KMS-11 (cell line): ENCODE data around the gene GALNTL6.

Source experiments
- H2AFZ ChIP-seq: fragments of 200-600 bp; sonication (generic); 2 replicates; pipeline ENCODE4 v1.6.1; 2016; ENCODE audit warnings: antibody characterized with exemption, mixed run types, low read depth
- H3K27ac ChIP-seq: fragments of 200-600 bp; sonication (generic); 2 replicates; pipeline ENCODE4 v1.6.1; 2016; ENCODE audit warnings: mild to moderate bottlenecking, mixed run types
- H3K27me3 ChIP-seq: fragments of 200-600 bp; sonication (generic); 2 replicates; pipeline ENCODE4 v1.6.1; 2017; ENCODE audit warnings: mild to moderate bottlenecking, low read depth, mixed run types, moderate library complexity; ENCODE audit not compliant: insufficient read depth
- H3K36me3 ChIP-seq: fragments of 200-600 bp; sonication (generic); 2 replicates; pipeline ENCODE4 v1.6.1; 2017; ENCODE audit warnings: mild to moderate bottlenecking, mixed run types; ENCODE audit not compliant: insufficient read depth
- H3K4me1 ChIP-seq: fragments of 200-600 bp; sonication (generic); 2 replicates; pipeline ENCODE4 v1.6.1; 2016; ENCODE audit warnings: mild to moderate bottlenecking, low read depth, mixed run types; ENCODE audit not compliant: poor library complexity, severe bottlenecking
- H3K4me2 ChIP-seq: fragments of 200-600 bp; sonication (generic); 2 replicates; pipeline ENCODE4 v1.7.0; 2016; ENCODE audit warnings: mild to moderate bottlenecking, mixed run types
- H3K4me3 ChIP-seq: fragments of 200-600 bp; sonication (generic); IDR thresholded peaks from 2 replicates; pipeline ENCODE4 v1.6.1; 2017; ENCODE audit warnings: low read depth, low read length, mixed read lengths; ENCODE audit not compliant: insufficient read depth
- H3K79me2 ChIP-seq: fragments of 200-600 bp; sonication (generic); 2 replicates; pipeline ENCODE4 v1.6.1; 2016; ENCODE audit warnings: low read depth, mixed run types; ENCODE audit not compliant: insufficient read depth
- H3K9ac ChIP-seq: fragments of 200-600 bp; sonication (generic); 2 replicates; pipeline ENCODE4 v1.6.1; 2016; ENCODE audit warnings: mild to moderate bottlenecking, mixed run types
- H4K20me1 ChIP-seq: fragments of 200-600 bp; sonication (generic); 2 replicates; pipeline ENCODE4 v1.6.1; 2016; ENCODE audit warnings: mild to moderate bottlenecking, mixed run types; ENCODE audit not compliant: insufficient read depth
- TF ChIP-seq, protein P1 (sequence below): fragments of 200-600 bp; sonication (generic); conservative IDR thresholded peaks from 2 replicates; pipeline ENCODE4 v1.6.1; 2017; ENCODE audit warnings: low read depth, mild to moderate bottlenecking, antibody characterized with exemption, low read length, moderate library complexity, mixed read lengths

GALNTL6 gene

DNA sequence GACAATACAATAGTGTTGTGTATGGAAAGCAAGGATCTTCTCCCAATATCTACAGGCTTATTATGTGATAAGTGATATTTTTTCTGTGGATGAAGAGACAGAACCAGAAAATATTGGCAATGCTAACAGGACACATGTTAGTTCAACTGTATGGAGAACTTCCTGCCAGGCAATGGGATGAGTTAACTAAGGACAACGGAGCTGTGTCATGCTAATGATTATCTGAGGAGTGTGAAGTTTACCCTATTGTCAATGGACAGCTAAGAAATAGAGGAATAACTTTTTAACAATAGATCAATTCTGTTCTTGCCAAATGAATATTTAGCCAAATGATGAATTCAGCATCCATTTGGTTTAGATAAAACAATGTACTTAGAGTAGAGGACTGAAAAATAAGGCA lies 180.0 kb downstream of the GALNTL6 start:
- no peaks in the 10 kb centered on the region for H3K79me2 ChIP-seq
- H3K36me3 ChIP-seq: no peaks in the 10 kb centered on the region
- no peak overlapping the region for H3K27ac ChIP-seq
- H4K20me1 ChIP-seq: no peaks in the 10 kb centered on the region
- H3K4me3 ChIP-seq: no peak overlapping the region
- TF ChIP-seq, protein P1, sequence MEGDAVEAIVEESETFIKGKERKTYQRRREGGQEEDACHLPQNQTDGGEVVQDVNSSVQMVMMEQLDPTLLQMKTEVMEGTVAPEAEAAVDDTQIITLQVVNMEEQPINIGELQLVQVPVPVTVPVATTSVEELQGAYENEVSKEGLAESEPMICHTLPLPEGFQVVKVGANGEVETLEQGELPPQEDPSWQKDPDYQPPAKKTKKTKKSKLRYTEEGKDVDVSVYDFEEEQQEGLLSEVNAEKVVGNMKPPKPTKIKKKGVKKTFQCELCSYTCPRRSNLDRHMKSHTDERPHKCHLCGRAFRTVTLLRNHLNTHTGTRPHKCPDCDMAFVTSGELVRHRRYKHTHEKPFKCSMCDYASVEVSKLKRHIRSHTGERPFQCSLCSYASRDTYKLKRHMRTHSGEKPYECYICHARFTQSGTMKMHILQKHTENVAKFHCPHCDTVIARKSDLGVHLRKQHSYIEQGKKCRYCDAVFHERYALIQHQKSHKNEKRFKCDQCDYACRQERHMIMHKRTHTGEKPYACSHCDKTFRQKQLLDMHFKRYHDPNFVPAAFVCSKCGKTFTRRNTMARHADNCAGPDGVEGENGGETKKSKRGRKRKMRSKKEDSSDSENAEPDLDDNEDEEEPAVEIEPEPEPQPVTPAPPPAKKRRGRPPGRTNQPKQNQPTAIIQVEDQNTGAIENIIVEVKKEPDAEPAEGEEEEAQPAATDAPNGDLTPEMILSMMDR: no peak
- no peaks in the 10 kb centered on the region for H3K27me3 ChIP-seq
- H2AFZ ChIP-seq: no peak overlapping the region
- H3K4me2 ChIP-seq: no peak overlapping the region
- no peaks in the 10 kb centered on the region for H3K4me1 ChIP-seq
- H3K9ac ChIP-seq: no peak overlapping the region

DNA sequence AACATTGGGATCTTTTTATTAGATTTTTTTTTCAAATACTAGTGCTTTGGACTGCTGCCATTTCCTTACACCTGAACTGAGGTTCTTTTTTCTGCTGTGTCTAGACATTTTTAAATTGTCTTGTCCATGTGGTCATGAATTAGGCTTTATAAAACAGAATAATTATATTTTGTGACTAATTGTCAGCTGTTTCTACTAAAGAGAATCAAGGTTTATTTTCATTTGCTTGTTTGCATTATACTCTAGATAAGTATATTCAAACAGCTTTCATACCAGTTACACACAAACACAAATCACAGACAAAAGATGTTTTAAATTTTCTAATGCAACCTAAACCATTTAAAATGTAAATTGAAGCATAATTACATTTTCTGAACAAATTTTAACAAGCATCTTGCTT lies 194.7 kb downstream of the GALNTL6 start:
- no peaks in the 10 kb centered on the region for H3K79me2 ChIP-seq
- no peak overlapping the region for H3K4me3 ChIP-seq
- no peaks in the 10 kb centered on the region for H4K20me1 ChIP-seq
- no peak overlapping the region for H2AFZ ChIP-seq
- H3K4me1 ChIP-seq: no peaks in the 10 kb centered on the region
- H3K27ac ChIP-seq: no peak overlapping the region
- H3K27me3 ChIP-seq: no peaks in the 10 kb centered on the region
- H3K36me3 ChIP-seq: no peaks in the 10 kb centered on the region
- TF ChIP-seq, protein P1: no peak
- H3K9ac ChIP-seq: no peak overlapping the region
- no peak overlapping the region for H3K4me2 ChIP-seq

DNA sequence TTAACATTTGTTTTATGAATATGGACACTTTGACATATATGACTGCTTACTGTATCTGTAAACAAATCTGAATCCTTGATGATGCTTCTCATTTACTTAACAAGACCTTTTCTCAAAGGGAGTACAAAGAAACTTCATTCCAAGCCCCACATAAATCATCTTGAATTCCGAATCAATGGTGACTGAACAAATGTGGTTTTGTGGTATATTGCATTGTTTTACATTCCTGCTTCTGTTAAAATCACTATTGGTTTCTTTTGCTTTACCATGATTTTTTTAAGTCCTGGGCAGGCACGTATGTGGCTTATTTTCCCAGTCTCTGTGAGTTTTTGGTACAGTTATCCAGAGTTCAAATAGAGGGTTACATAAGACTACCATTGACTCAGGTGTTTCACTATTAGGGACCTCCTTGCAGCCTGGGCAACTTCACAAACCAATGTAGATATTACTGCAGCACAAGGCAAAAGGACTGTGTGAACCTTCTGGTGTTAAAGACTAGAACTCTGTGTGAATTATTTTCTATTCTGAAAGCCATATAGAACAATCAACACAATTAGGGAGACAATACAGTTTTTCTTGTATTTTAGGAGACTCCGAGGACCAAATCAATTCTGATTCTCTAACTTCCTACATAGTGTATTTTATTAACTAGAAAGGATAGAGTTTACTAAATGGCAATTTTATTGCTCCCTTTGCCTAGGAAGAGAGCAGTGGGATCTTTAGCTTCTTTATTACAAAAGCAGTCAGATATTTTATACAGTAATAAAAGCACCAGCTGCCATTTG lies 196.4 kb downstream of the GALNTL6 start:
- Histone ChIP-seq H2AFZ (no peak overlapping the region), H3K4me2 (no peak overlapping the region), H3K9ac (no peak overlapping the region), H3K4me1 (no peaks in the 10 kb centered on the region), H3K36me3 (no peaks in the 10 kb centered on the region), H3K4me3 (no peak overlapping the region), H4K20me1 (no peaks in the 10 kb centered on the region), H3K27ac (no peak overlapping the region), H3K27me3 (no peaks in the 10 kb centered on the region), H3K79me2 (no peaks in the 10 kb centered on the region)
- TF ChIP-seq, protein P1: no peak

DNA sequence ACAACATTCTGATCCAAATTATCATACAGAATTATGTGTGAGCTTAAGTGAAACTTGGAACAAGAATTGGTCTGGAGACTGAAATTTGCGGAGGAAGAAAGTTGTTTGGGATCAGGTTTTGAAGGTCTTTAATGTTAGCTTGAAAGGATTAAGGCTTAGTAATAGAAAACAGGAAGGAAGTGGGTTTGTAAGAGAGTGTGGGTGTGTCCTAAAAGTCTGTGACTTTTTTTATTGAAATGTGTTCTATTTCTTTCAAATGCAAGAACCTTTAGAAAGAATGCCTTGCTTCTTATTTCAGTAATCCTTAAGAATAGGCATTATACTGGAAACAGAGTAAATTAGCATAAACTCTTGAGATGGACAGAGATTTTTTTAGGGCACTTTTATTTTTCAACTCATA lies 198.0 kb downstream of the GALNTL6 start:
- Histone ChIP-seq H3K27me3 (no peaks in the 10 kb centered on the region), H3K4me3 (no peak overlapping the region), H3K36me3 (no peaks in the 10 kb centered on the region), H3K79me2 (no peaks in the 10 kb centered on the region), H3K9ac (no peak overlapping the region), H3K4me1 (no peaks in the 10 kb centered on the region), H2AFZ (no peak overlapping the region), H3K27ac (no peak overlapping the region), H4K20me1 (no peaks in the 10 kb centered on the region), H3K4me2 (no peak overlapping the region)
- TF ChIP-seq, protein P1: no peak
